IPS DF 4.7 (cell line): Measurements from ENCODE around the gene RFX2.
"Not testable (repeated sequence)": the region's sequence is repeated elsewhere in the genome, so short reads cannot be mapped to it uniquely, and the experiment has no call there.

Experiments
- DNase-seq: peaks from one replicate; pipeline ENCODE4 v3.0.0-alpha.2; 2013; ENCODE audit warnings: low spot score; ENCODE audit errors: extremely low read depth

Gene RFX2

DNA sequence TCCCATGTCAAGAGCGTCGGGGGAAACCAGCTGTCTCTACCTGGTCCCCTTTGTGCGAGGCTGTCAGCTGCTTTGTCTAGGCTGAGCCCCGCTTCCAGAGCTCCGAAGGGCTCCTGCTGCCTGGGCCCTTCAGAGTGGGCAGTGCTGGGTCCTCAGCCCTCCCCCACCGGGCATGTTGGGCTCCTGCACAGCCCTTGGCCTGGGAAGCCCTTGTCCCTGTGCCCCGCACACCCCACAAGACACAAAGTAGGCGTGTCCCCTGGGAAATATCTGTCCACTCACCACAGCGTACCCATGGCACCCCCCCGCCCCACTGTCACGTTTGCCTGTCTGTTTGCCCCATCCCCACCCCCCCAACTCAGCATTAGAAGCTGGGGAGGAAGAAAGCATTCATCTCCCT, 92.7 kb downstream of the RFX2 start:
- DNase-seq = no peak

DNA sequence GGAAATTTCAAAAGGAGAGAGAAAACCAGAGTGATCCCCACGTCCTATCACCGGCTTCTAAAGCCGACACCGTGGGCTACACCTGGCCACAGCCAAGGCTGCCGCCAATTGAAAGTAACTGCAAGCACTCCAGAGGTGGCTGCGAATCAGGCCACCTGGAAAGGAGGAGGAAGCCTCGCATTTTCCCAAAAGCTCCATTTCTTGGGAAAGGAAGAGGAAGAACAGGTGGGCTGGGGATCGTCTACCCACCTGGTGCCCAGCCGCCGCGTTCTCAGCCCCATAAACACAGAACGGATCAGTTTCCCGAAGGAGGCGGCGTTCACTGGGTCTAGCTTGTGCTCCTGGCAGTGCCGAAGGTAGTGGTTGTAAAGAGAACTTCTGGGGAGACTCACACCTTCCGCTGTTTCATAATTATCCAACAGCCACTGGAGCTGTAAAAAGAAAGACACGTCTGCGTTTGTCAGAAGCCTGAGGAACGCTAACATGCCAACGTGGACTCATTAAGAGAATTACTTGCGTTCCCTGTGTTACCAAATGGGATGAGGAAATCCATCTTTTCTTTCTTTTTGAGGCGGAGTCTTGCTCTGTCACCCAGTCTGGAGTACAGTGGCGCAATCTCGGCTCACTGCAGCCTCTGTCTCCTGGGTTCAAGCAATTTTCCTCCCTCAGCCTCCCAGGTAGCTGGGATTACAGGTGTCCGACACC, 94.3 kb downstream of the RFX2 start:
- no peak for DNase-seq

DNA sequence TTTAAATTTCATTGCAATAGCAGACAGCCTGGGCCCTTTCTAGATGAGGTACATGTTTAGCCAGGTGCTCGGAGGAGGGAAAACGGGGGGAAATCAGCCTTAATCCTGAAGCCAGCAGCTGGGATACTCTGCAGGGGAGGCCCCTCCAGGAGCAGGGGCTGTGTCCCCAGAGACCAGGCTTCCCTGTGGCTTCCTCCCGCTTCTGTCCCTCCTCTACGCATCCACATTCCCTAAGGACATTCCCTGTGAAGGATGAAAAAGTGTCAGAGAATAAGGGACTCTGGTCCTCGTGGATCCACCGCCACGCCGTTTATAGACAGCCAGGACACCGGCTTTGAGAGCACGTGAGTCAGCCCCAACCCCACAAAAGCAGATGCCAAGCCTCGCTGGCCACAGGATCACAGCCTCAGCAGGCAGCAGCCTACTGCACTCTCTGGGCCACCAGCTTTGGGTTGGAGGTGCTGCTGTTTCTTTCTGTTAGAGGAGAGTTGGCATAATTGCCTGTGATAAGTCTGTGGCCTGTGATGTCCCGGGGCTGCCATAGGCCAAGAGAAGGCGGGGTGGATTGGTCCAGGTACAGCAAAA, 95.7 kb downstream of the RFX2 start:
- DNase-seq = no peak

DNA sequence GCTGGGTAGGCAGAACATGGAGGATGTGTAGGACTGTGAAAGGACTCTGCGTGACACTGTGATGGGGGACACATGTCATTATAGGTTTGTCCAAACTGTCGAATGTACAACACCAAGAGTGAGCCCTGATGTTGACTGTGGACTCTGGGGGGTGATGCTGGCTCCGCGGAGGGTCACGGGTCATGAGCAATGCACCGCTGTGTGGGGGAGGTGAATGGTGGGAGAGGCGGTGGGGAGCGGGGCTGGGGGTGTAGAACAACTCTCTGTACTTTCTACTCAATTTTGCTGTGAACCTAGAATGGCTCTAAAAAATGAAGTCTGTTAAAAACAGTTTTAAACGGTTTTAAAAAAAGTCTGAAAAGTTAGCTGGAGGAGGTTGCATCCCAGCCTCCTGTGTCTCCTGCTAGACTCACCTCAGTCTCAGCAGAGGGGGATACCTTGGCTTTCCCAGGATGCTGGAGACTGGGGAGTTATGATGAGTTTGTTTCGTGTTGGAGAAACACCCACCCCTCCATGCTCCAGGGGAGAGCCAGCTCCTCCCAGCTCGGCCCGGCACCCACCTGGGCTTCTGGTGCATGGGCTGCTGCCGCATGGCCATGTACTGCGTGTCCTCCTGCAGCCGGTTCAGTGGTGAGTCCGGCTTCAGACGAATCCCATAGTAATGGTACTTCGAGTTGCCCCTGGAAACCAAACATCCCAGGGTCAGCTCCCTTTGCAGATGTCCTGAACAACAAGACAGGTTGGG, 97.7 kb downstream of the RFX2 start:
- no peak for DNase-seq

DNA sequence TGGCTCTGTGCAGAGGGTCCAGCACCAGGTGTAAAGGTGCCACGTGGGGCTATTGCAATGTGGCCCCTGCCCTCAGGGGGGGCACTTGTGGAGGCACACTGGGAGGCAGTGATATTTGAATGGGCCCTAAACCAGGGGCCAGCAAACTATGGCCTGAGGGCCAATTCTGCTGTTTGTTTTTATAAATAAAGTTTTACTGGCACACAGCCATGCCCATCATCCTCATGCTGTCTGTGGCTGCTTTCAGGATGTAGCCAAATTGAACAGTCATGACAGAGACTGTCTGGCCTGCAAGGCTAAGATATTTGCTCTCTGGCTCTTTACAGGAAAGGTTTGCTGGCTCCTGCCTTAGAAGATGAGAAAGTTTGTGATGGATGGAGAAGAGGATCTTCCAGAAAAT, 98.5 kb downstream of the RFX2 start:
- DNase-seq = no peak

DNA sequence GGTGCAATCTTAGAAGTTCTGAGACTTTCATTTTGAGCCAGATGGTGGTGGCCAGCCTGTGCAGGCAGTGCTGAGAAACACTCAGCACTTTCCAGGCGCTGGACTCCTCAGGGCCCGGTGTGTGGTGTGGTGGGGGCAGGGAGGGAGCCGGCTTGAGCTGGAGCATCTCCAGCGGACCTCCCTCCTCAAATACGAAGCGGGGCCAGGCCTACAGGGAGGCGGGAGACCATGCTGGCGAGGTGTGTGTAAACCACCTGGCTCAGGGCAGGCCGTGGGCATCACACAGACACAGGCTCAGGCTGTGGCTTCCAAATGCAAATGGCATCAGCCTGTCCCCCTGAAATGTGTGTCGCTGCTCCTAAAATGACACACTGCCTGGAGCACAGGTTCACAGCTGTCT, 99.1 kb downstream of the RFX2 start:
- no peak for DNase-seq

DNA sequence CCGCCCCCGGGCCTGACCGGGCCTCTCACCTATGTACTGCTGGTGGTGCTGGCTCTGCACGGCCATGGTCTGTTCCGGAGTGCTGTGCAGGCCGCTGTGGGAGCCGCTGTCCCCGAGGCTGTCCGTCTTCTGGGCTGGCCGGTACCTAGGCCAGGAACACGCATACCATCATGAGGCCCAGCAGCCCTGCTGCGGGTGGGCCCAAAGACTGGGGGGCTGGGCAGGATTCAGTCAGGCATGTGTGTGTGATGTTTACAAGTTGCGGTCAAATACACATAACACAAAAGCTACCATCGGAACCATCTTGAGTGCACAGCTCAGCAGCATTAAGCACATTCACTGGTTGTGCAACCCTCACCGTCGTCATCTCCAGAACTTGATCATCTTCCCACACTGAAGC, 100.2 kb downstream of the RFX2 start:
- no peak for DNase-seq

DNA sequence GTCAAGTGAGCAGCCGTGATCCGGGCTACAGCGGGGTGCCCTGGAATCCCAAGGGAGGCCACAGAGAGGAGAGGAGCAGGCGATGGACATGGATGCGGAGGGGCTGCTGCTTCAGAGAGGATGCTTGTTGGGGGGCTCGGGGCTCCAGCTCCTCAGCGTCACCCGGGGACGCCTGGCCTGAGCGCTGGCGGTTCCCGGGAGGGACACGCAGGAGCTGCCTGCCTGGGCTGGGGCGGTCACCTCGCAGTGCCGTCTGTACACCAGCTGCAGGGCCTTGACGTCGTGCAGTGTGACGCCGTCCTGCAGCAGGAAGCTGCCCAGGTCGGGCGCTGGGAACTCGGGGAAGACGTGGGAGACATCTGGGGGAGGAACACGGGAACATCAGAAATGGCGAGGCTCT, 102.4 kb downstream of the RFX2 start:
- no peak for DNase-seq

DNA sequence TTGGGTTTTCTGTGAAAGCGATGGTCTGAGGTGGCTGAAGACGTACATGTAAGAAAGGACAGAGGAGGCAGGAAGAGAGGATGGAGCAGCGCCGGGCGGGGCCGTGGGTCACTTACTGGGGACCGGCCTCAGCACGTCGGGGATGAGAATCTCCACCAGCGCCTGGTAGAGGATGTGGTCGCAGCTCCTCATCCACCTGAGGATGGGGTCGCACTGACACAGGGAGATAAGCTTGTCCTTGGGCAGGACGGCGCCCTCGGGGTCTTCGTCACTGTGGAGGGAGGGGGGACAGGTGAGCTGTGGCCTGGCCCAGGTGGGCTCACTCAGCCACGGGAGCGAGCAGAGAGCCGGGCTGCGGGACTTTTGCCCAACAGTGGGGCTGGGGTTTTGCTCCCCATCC, 103.4 kb downstream of the RFX2 start:
- no peak for DNase-seq

DNA sequence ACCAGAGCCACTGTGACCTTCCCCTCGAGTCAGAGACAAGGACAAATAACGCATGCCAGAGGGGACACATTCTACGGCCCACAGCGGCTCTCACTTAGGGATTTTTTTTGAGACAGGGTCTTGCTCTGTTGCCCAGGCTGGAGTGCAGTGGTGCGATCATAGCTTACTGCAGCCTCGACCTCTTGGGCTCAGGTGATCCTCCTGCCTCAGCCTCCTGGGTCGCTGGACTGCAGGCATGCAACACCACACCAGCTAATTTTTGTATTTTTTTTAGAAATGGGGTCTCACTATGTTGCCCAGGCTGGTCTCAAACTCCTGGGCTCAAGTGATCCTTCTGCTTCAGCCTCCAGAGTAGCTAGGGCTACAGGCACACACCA, 104.2 kb downstream of the RFX2 start:
- DNase-seq = not testable (repeated sequence)

DNA sequence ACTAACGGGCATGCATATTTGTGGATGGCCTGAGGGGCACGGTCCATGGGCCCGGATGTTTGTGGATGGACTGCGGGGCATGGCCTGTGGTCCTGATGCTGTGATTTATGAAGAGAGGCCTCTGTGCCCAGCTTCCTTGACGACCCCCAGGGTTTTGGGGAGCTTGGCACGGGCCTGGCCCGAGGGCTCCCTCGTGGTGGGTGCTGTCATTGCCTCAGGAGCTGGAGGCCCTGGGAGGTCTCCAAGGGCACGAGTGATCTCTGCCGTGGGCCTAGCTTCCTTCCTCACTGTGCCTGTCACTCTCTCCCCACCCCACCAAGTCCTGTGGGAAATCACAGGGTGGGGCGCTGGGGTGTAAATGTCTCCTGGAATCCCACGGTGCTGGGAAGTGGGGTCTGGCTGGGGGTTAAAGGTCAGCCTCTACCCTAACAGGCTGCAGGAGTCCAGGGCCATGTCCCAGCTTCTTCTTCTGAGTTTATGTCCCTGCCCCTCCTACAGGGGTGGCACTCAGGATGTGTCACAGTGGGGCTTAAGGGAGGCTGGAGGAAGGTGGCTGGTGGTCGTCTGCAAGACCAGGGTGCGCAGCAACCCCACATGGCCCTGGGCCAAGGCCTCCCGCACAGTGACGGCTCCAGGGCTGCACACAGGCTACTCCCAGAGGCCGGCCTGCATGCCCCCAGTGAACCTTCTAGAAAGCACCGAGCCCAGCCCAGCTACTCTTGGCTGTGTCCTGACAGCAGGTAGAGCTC, 104.8 kb downstream of the RFX2 start:
- DNase-seq = no peak

DNA sequence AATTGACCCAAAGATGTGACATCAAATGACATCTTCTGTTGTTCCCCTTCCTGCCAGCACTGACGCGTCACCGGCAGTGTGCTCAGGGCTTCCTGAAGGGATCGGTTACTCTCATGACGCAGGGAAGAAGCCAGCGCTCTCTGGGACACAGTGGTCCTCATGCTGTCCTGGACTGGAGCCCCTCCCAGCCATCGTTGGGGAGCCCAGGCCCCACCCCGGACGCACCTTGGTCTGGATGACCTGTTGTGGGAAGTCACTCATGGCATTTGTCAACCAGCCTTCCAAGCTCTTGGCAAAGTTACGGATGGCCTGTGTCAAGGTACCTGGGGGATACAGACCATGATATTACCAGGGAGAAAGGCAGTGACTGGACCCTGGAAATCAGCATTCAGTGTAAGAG, 106.3 kb downstream of the RFX2 start:
- no peak for DNase-seq

DNA sequence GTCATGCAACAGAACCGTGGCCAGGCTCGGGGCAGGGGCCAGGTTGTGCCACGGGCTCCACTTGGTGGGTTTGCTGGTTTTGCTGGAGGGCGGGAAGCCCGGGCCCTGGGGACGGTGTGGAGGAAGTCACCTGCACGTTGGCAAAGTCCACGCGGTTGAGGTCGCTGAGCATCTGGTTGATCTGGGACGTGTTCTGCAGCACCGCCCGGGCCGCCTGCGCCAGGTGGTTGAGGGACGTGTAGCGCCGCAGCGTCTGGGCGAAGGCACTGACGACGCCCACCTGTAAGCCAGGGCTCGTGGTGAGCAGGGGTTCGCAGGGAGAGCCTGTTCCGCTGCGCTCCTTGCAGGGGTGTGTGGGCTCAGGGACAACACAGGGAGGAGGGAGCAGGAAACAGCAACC, 107.7 kb downstream of the RFX2 start:
- DNase-seq = no peak

DNA sequence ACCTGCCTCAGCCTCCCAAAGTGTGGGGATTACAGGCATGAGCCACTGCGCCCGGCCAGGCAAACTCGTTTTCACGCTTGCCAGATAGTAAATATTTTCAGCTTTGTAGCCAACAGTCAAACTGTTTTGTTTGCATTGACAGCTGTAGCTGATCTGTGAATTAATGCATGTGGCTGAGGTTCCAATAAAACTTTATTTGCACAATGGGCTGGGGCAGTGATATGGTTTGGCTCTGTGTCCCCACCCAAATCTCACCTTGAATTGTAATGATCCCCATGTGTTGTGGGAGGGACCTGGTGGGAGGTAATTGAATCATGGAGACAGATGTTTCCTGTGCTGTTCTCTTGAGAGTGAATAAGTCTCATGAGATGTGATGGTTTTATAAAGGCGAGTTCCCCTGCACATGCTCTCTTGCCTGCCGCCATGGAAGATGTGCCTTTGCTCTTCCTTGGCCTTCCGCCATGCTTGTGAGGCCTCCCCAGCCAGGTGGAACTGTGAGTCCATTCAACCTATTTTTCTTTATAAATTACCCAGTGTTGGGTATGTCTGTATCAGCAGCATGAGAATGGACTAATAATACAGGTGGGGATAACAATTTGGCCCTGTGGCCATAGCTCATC, 110.0 kb downstream of the RFX2 start:
- DNase-seq = no peak

DNA sequence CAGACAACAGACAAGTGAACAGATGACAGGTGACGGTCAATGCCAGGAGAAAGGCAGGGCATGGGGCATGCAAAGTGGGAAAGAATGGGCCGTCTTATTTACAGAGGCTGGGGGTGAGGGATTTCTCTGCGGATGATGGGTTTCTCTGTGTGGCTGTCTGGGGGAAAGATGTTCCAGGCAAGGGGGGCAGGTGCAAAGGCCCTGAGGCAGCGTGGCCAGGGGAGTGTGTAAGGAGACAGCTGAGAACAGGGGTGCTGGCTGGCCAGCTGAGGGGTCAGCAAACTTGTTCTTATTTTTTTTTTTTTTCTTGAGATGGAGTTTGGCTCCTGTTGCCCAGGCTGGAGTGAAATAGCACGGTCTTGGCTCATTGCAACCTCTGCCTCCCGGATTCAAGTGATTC, 110.6 kb downstream of the RFX2 start:
- no peak for DNase-seq

DNA sequence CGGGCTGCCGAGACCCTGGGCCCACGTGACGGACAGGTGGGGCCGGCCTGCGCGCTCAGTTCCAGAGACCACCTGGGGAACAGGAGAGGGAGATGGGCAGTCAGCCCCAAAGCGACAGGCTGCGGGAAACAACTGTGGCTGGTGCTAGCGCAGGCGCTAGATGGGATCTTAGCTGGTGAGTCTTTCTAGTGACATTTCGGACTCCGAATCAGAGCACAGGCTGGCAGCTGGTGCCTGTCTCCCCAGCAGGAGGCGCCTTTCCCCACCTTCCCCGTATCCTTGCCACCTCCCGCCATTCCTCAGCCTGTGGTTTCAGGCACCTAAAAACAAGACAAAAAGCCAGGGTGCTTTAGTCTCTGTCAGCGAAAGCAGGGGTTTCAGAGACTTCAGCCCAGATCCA, 112.9 kb downstream of the RFX2 start:
- DNase-seq = no peak

DNA sequence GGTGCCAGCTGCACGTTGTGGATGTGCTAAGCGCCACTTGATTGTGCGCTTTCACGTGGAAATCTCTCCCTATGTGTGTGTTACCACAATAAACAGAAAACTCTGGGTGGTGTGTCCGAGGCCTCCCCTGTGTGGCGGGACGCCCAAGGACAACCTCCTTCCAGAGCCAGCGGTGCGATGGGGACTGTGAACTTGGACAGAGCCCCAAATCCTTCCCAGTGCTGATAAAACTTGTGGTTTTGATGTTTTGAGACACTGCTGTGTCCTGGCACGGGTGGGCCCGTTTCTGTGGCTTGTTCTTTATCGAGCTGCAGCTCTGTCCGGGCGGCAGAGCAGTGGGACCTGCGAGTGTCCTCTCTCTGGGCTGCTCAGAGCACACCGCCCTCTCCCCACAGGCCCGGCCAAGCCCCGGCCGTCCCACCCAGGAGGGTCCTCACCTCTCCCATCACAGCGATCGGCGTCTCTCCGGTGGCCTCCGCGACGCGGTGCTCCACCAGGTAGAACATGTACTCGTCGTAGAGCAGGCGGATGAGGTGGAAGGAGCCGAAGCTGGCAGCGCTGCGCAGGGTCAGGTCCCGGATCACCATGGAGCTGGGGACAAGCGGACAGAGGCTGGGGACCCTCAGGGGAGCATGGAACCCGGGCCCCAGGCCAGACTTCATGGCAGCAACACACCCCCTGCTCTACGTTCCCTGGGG, 113.5 kb downstream of the RFX2 start:
- no peak for DNase-seq

DNA sequence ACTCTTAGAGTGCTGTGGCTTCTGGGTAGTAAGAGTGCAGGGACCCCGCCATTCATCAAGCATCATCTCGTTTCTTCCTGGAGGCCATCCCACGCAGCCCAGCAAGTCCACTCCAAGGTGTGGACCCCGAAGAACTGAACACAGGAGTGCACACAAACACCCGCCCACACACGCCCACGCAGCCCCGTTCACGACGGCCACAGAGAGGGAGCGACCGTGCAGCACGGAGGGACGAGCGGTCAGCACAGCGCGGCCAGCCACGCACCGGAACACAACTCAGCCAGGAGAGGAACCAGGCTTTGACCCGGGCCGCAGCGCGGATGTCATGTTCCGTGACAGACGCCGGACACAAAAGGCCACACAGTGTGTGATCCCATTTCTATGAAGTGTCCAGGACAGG, 114.2 kb downstream of the RFX2 start:
- no peak for DNase-seq

DNA sequence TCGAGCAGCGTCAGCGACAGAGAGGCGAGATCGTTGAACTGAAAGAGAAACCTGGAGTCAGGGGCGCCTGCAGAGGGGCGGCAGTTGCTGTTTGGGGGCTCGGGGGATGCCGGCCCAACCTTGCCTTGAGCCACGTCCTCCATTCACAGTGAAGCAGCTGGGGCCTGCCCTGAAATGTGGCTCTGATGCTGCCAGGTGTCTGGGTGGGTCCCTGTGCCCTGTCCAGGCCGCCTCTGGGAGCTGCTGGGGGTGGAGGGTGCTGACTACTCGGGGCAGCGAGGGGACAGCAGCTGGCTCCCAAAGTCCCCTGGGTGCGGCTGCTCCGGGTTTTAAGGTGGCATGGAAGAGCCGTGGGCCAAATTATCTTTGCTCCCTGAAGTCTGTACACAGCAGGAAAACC, 114.7 kb downstream of the RFX2 start:
- no peak for DNase-seq

DNA sequence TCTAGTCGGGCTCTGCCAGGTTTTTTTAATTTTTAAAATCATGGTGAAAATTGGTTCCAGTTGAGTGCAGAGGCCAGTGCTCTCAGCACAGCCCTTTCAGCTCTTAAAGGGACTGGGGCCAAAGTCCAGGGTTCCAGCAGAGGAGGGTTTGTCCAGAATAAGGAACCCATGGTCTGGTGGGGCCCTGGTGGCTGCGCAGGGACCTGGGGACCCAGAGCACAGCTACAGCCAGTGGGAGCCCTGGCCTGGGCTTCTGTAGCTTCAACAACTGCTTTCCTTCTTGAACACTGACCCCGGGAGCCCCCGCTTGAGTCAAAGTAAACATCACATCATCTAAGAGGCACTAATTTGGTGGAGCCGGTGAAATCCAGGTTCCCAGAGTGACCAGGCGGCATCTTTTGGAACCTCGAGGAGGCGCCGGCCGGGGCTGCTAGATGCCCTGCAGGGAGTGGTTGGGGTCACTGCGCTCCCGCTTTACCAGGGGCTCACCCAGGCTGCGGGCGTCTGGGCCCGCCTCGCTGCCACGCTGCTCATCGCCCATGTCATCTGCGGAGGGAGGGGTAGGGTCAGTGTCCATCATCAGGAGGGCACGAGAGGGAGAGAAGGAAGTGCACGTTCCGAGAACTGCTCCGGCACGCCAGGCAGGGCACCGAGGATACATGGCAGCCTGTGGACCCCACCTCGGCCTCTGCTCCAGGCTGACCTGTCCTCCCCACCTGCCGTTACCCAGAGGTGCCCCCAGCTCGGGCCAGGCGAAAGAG, 115.7 kb downstream of the RFX2 start:
- no peak for DNase-seq
